Measurements from ENCODE around the gene UNC5C.

UNC5C gene

DNA sequence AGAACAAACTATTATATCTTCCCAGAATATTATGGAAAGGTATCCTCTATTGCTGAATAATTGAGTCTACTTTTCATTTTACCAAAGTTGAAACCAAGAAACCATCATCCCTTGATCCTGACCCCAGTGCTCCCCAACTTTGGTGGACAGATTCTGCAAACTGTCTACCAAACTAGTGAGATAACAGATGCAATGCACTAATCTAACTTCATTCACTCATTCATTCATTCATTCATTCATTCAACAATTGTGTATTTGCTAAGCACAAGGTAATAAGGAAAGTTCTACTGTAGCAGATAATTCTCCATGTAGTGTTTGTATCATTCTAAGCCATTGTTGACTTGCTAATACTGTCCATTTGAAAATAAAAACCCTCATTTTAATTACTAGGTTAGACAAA is 150.6 kb downstream of the UNC5C start:
- DNase-seq (ENCODE audit: low spot score), result no peak

DNA sequence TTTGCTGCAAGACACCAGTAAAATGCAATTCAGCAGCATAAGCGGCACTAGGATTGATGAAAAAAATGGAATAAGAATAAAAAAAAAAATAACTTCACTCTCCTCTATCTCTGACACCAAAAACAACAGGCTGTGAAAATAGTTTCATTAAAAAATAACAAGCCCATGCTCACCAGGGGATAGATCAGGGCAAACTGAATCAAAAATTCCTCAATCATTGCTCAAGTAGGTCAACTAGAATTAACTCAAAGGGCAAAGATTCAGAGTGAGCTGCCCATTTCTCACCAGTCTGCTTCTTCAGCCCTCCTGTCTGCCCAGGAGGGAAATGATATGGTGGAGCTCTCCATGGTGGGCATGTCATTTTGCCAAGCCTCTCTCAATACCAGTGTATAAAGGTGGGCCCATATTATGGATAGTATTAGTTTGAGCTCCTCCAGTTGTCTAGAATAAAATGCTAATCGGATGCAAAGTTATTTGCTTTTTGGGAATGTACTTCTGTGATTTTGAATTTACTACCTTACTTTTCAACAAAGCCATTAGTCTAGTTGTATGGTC is 153.9 kb downstream of the UNC5C start:
- no peak for DNase-seq (ENCODE audit: low spot score)

DNA sequence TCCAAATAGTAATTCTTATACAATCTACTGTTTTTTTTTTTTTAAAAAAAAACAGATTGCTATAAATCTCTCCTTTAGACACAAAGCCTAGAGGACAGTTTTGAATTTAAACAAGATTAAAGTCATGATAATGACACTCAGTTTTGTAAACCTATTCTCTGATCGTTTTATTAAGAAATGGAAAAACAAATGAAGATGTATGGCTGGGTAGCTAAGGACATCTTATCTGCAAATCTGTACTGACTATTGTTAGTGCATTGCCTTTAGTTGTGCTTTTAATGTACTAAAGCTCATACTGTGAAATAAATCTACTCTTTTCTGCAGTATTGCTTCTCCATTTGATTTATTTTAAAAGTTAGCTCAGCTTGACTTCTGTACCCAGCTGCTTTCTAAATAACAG is 155.0 kb downstream of the UNC5C start:
- DNase-seq (ENCODE audit: low spot score), result no peak

GRCh38 chr4:95388911-95389310 is 159.9 kb downstream of the UNC5C start:
- DNase-seq (ENCODE audit: low spot score), result no peak

- no peak for DNase-seq (ENCODE audit: low spot score)
These were observed 161.1 kb downstream of the UNC5C start for GRCh38 chr4:95387719-95388118.

GRCh38 chr4:95386410-95386809 is 162.4 kb downstream of the UNC5C start:
- DNase-seq (ENCODE audit: low spot score), result no peak

GRCh38 chr4:95381843-95382580 is 166.8 kb downstream of the UNC5C start:
- DNase-seq (ENCODE audit: low spot score), result no peak

DNA sequence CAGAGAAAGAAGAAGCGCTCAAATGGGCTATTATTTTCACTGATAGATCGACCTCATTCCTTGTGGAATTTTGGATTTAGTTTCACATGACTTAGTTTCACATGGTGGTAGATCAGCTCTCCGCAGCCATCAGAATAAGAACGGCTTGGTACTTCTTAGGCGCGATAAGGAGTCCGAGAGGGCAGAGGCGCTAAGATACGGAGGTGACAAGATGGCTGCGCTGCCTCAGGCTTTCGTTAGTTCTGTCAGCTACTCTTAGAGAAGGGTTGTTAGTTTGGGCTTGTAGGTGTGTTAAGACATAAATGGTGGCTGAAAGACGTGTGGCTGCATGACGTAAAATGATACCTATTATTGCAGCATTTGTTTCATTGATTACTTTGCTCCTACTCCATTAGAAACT is 169.1 kb downstream of the UNC5C start:
- DNase-seq (ENCODE audit: low spot score), result no peak

- DNase-seq (ENCODE audit: low spot score), result no peak
These were observed 171.3 kb downstream of the UNC5C start for GRCh38 chr4:95377366-95377900.

- DNase-seq (ENCODE audit: low spot score), result no peak
These were observed 177.1 kb downstream of the UNC5C start for GRCh38 chr4:95371476-95372224.

DNA sequence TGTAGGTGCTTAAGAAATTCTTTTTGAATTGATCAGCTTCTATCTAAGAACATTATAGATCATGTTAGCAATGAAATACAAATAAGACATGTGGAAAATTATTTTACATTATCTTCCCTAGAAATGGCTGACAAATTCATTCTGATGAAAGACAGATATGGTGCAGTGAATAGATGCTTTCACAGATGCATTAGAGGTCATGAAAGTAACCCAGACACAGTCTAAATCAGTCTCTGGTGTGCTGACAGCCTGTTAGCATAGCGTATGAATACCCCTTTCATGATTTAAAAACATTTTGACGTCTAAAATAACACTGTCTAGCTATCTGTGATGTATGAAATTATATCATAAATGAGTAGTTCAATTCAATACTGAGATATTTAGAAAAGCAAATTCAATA is 180.9 kb downstream of the UNC5C start:
- no peak for DNase-seq (ENCODE audit: low spot score)

DNA sequence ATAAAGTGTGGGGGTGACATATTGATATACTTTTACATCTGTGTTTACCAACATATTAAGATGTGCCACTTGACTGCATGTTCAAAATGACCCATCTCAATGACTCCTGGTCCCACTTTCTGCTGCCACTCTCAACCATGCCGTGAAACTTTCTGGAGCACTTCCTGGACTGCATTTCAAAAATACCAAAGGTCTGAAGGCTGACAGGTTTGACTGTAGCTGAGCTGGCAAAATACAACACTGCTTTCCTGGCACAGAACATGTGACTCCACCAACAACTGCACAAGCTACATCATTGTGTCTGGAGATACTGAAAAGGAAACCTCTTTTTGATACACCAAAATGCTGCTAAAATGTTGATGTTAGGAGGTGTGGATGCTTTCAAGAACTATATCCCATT is 184.8 kb downstream of the UNC5C start:
- DNase-seq (ENCODE audit: low spot score), result no peak

GRCh38 chr4:95363559-95363925 is 185.2 kb downstream of the UNC5C start:
- no peak for DNase-seq (ENCODE audit: low spot score)

DNA sequence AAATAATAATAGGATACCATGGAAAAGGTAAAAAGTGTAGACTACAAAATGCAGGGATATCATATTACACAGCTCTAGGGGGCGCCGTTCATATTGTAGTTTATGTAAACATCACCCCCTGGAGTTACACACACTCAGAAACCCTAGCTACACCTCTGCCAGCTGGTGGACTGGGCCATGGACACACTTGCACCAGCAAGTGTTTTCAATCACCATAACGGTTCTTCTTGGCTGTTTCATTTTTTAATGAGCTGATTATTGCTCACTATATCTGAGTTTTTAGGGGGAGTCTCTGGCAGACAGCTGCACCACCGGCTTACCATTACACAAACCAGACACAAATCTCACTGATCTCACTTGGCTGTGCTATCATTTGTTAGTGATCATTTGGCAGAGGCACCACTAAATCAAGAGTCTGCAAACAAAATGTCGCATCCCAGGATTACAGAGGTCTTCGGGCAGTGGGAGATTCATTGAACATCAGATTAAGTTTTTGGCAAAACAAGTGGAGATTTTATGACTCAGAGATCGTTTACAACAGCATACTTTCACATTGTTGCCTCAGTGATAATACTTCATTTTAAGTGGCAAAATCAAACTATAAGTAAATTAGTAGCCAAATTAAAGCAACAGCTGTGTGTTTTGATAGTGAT is 185.7 kb downstream of the UNC5C start:
- DNase-seq (ENCODE audit: low spot score), result no peak

GRCh38 chr4:95362066-95362465 is 186.7 kb downstream of the UNC5C start:
- DNase-seq (ENCODE audit: low spot score), result no peak

DNA sequence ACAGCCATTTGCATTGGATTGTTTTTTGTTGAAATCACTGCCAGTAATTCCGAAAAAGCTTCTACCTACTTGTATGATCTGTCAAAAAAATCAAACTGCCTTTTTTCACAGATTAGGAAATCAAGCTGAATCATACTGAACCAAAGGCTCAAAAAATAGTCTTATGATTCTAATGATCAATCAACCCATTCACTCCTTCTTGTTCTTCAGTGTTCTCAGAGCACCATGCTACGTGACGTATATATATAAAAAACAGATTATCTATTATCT is 187.1 kb downstream of the UNC5C start:
- DNase-seq (ENCODE audit: low spot score), result no peak

DNA sequence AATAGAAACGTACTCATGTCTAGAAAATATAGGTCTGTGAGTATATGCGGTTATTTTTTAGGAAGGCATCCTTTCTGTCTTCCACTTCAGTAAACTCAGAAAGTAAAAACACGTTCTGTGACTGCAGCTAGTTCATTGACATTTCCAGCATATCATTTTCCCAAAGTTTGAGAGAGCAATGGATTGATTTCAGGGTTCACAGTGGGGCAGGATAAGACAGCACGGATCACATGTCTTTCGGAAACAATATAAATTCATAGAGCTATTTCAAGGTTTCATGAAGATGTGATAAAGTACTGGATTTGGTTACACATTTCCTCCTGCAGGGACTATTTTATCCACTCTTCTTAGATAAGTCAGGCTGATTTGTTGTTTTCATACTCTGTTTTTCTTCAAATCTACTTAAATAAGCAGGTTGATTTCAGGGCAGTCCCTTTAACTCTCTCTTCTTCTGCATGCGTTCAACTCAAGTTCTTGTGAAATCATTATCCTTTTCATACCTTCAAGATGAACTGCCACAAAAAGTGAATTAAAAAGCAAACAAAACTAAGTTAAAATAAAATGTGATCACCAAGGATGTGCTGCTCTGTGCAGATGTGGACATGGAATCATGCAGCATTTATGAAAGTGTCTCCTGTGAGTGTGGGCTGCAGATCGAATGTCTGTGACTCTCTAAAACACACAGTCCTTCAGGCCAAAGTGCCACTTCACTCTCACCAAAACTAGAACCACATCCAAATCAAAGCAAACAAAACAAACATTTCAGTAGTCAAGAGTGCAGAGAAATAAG is 187.7 kb downstream of the UNC5C start:
- no peak for DNase-seq (ENCODE audit: low spot score)

DNA sequence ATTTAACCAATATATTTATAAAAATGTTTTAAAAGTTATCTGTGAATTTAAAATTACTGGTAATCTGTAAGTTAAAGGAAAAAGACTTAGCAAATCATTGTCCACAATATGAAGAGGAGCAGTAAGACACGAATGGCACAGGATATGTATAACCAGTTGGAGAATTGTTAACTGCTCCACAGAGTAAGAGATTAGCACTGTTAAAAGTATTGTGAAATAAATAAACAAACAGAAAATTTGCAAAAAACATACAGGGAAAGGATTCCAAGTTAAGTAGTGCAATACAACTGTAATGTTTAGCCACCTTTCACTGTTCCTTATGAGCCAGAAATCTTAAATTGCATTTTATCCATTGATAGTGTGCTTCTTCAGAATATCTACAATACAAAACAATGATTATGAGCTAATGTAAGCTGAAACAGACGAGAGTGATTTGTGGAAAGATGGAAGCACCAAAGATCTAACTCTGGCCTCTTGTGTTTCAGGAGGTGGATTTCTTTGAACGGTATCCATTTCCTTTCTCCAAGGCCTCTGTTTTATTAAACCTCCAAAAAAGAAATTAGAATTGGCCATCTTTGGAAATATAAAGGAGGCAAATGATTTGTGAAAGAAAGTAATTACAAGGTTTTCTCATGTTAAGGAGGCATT is 188.4 kb downstream of the UNC5C start:
- DNase-seq (ENCODE audit: low spot score), result no peak

GRCh38 chr4:95358421-95358820 is 190.4 kb downstream of the UNC5C start:
- no peak for DNase-seq (ENCODE audit: low spot score)

DNA sequence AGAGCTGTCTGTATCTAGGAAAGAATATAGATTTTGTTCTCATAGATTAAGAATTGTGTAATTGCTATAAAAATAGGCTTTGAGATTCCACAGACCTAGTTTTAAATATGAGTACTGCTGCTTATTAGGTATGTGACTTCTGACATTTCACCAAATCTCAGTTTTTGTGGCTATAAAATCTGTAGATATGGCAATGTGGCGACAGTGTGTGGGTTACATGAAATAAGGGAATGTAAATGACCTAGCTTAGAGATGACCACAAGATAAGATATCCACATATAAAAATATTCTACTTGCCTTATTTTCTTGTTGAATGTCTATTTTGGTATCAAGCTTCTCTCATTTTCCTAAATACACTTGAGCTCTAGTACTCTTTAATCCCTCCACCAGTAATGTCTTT is 193.8 kb downstream of the UNC5C start:
- no peak for DNase-seq (ENCODE audit: low spot score)

DNA sequence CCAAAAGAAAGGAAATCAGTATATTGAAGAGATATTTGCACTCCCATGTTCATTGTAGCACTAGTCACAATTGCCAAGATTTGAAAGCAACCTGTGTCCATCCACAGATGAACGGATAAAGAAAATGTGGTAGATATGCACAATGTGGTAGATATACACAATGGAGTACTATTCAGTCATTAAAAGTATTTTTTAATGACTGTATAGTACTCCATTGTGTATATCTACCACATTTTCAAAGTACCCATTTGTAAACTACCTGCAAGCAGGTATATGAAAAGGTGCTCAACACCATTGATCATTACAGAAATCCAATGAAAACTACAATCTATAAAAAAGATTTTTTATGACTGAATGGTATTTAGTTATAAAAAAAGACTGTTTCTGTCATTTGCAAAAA is 200.4 kb downstream of the UNC5C start:
- no peak for DNase-seq (ENCODE audit: low spot score)

DNA sequence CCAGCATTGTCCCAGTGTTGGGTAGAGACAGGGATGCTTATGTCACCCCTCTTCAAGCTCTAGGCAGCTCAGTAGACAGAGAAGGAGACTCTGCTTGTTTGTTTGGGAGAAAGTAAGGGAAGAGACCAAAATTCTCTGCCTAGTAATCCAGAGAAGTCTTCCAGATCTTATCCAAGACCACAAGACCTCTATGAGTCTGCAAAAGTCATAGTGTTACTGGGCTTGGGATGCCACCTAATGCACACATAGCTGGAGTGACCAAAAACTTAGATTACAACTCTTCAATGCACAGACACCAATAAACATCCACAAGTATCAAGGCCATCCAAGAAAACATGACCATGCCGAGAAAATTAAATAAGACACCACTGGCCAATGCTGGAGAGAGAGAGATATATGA is 205.5 kb downstream of the UNC5C start:
- DNase-seq (ENCODE audit: low spot score), result no peak

Data from kidney capillary endothelial cell (primary cell).